GM10266 (cell line): ENCODE data around the gene KDM5C.

Experiments used
- DNase-seq: peaks from one replicate; pipeline ENCODE4 v3.0.0; 2012; ENCODE audit errors: extremely low spot score
- TF ChIP-seq, protein P1 (sequence below): IDR thresholded peaks from 2 replicates; pipeline ENCODE4 v1.5.1; 2012; ENCODE audit warnings: mild to moderate bottlenecking, low read depth; ENCODE audit not compliant: control insufficient read depth, insufficient read depth; ENCODE audit errors: missing control alignments

Gene KDM5C

DNA sequence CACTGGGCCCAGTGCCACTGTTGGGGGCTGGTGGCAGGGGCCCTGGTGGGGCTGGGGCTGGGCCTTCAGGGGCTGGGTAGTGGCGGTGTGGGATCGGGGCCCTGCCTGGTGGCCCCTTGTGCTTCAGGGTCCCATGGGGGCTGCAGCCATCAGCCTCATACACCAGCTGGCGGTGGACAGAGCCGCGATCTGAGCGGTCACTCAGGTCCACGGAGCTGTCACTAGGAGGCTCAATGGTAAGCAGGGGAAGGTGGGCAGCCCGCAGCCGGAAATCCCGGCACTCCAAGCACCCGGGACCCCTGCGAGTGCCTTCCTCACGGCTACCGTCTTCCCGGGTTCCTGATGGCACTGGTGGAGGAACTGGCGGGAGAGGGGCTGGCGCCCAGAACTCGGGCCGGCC, 25.5 kb upstream of the KDM5C start:
- DNase-seq, result no peak
- TF ChIP-seq, protein P1, sequence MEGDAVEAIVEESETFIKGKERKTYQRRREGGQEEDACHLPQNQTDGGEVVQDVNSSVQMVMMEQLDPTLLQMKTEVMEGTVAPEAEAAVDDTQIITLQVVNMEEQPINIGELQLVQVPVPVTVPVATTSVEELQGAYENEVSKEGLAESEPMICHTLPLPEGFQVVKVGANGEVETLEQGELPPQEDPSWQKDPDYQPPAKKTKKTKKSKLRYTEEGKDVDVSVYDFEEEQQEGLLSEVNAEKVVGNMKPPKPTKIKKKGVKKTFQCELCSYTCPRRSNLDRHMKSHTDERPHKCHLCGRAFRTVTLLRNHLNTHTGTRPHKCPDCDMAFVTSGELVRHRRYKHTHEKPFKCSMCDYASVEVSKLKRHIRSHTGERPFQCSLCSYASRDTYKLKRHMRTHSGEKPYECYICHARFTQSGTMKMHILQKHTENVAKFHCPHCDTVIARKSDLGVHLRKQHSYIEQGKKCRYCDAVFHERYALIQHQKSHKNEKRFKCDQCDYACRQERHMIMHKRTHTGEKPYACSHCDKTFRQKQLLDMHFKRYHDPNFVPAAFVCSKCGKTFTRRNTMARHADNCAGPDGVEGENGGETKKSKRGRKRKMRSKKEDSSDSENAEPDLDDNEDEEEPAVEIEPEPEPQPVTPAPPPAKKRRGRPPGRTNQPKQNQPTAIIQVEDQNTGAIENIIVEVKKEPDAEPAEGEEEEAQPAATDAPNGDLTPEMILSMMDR, result no peak

DNA sequence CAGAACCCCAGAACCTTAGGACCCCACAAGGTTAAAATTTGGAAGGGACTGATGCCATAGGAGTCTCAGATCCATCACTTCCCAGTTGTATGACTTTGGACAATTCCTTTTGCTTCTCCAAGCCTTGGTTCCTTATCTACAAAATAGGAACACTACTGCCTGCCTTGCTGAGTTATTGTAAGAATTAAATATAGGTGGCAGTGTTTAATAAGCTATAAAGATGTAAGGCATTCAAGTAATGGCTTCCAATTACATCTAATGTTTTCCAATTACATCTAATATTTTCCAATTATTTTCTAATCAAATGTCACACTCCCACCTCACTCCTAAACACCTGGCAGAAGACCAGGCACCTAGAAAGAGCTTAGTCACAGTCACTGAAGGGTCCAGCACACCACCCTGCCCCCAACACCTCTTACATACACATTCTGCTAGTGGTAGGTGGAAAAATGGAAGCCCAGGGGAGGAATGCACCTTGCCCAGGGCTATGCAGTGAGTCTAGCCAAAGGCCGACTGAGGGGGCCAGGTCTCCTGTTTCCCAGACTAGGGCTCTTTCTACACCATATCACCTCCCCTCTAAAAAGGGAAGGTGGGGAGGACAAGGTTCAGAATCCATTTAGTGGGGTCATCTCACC, 24.5 kb upstream of the KDM5C start:
- no peak for DNase-seq
- TF ChIP-seq, protein P1, result no peak

DNA sequence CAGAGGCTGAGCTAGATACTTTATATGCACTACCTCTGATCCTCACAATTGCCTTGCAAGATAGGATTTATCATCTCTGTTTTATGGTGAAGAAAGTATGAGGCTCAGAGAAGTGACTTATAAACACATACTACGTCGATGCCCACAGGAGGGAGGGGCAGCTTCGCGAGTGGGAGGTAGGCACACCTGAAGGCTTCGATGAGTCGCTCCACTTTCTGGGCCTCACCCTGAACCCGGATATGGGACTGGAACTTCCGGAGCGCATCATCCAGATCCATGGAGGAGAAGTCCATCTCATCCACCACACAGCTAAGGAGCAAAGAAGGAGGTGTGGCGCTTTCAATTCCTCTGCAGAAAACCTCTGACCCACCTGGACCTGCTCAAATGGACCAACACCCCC, 22.9 kb upstream of the KDM5C start:
- TF ChIP-seq, protein P1, result no peak
- DNase-seq, result no peak

DNA sequence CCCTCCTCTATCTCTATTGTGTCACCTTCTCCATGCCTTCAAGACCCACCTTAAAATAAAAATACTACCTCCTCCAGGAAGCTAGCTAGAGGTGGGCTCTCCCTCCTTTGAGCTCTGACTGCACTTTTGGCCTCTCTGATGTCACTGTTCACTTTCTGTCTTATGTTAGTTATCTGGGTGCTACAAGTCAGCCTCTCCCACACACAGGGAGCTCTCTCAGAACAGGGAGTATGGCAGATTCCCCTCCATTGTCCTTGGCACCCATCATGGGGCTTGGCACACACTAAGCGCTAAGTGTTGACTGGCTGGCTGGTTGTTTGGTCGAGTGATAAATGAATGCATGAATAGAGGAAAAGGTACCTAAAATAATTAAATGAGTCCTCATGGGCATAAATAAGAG, 21.2 kb upstream of the KDM5C start:
- TF ChIP-seq, protein P1, result no peak
- no peak for DNase-seq

DNA sequence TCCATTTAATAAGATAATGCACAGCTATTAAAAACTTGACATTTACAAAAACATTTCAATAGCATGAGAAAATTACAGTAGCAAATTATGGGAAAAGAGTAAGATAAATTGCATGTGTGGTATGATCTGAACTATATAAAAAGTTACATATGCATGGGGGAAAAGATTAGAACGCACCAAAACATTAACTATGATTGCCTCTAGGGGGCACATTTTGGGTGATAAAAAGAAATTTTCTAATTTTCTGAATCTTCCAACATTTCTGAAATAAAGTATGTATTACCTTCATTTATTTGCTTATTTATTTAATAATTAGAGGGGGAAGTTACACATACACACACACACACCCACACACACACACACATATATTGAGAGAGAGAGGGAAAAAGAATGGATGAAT, 19.6 kb upstream of the KDM5C start:
- TF ChIP-seq, protein P1, result no peak
- DNase-seq, result no peak

DNA sequence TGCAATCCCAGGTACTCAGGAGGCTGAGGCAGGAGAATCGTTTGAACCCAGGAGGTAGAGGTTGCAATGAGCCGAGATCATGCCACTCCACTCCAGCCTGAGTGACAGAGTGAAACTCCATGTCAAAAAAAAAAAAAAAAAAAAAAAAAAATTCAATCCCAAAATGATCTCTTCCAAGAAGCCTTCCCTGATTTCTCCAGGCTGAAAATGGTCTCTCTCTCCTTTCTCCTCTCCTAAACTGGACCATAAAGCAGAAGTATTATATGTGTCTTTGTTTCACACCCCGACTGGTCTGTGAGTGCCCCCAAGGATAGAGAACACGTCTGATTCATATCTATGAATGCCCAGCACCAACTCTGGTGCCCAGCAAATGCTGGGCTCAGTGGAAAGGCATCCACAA, 17.3 kb upstream of the KDM5C start:
- DNase-seq, result no peak
- TF ChIP-seq, protein P1, result no peak

DNA sequence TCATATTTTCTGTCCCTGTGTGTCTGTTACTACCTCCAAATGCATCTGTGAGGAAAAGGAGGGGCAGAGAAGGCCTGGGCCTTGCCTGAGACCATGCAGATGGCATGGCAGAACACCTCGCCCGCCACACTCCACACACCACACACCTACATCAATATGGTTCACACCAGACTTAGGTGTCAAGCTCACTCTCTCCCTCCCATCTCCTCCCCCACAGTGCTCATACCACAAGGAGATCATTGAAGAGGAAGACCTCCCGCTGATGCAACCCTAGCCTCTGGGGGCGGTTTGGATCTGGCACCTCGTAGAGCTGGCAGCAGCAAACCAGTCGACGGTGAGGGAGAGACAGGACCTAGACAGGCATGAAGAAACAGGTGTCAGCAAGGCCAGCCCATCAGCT, 16.6 kb upstream of the KDM5C start:
- TF ChIP-seq, protein P1, result no peak
- DNase-seq, result no peak
